Panc1 (cell line): ENCODE data around the gene EAPP. TPM values are rescaled to one million over a fixed set of nuclear protein-coding genes. Genes with fewer than 3 reads are reported as not detected.

Experiments used
- ATAC-seq: fragments of 200-7000 bp; cut with Tn5 transposase; 2 replicates; pipeline ENCODE4 v1.9.1; 2020; ENCODE audit warnings: mild to moderate bottlenecking, moderate library complexity
- Bru-seq: library from RNA; stranded (reverse); fragments of 400-500 nt; gene quantifications from one replicate; lab custom pipeline; 2021; lab: Mats Ljungman, UMichigan
- BruChase-seq, 2 experiments: library from RNA; stranded (reverse); fragments of 400-500 nt; gene quantifications; one replicate each; lab custom pipeline; 2021; lab: Mats Ljungman, UMichigan
- BruUV-seq: library from RNA; stranded (reverse); fragments of 400-500 nt; replicated peaks from 2 replicates; lab custom pipeline; 2021; lab: Mats Ljungman, UMichigan
- CTCF ChIA-PET: fragments of 300-600 bp; sonication (Branson Sonifier 250); formaldehyde crosslinking; loops from one replicate; lab custom pipeline; 2022; ENCODE audit warnings: antibody characterized with exemption; lab: Charles Lee
- POLR2A ChIA-PET: fragments of 300-600 bp; sonication (Branson Sonifier 250); formaldehyde crosslinking; loops from one replicate; lab custom pipeline; 2022; ENCODE audit warnings: antibody characterized with exemption; lab: Charles Lee
- DNase-seq: peaks from one replicate; pipeline ENCODE4 v3.0.0-alpha.2; 2010; ENCODE audit warnings: low read depth, low spot score
- H3K27ac ChIP-seq: 2 replicates; pipeline ENCODE4 v1.5.1; 2011; ENCODE audit warnings: mild to moderate bottlenecking, low read length, inconsistent platforms
- H3K27me3 ChIP-seq: fragments of 200-500 bp; sonication (Bioruptor generic); 2 replicates; pipeline ENCODE4 v1.6.0; 2014; ENCODE audit warnings: low read length, inconsistent platforms; ENCODE audit not compliant: control insufficient read depth, insufficient read depth
- H3K36me3 ChIP-seq: fragments of 200-500 bp; sonication (Bioruptor generic); 2 replicates; pipeline ENCODE4 v1.5.1; 2014; ENCODE audit warnings: inconsistent platforms, mild to moderate bottlenecking, low read length, moderate library complexity; ENCODE audit not compliant: control insufficient read depth, insufficient read depth
- H3K4me1 ChIP-seq: 2 replicates; pipeline ENCODE4 v1.5.1; 2011; ENCODE audit warnings: inconsistent platforms, mild to moderate bottlenecking, low read length, moderate library complexity; ENCODE audit not compliant: control insufficient read depth, insufficient read depth
- H3K4me3 ChIP-seq, 2 experiments: 2 replicates each; pipeline ENCODE4 v1.5.1; 2011 to 2012; ENCODE audit warnings: low read depth in 2 of 2, low read length in 2 of 2, mild to moderate bottlenecking in 2 of 2, inconsistent platforms in 1 of 2, moderate library complexity in 1 of 2
- H3K9me3 ChIP-seq: fragments of 200-500 bp; sonication (Bioruptor generic); 2 replicates; pipeline ENCODE4 v1.5.1; 2014; ENCODE audit warnings: low read depth, mild to moderate bottlenecking, inconsistent platforms, low read length, moderate library complexity; ENCODE audit not compliant: control insufficient read depth, insufficient read depth
- POLR2AphosphoS5 ChIP-seq: IDR thresholded peaks from 2 replicates; pipeline ENCODE4 v1.6.1; 2012; ENCODE audit warnings: mild to moderate bottlenecking, low read depth, low read length, moderate library complexity
- REST ChIP-seq, 2 experiments: IDR thresholded peaks; 2 replicates each; pipeline ENCODE4 v1.6.1; 2011 to 2012; ENCODE audit warnings: low read depth in 2 of 2, control low read depth in 1 of 2, low read length in 1 of 2, mild to moderate bottlenecking in 1 of 2, moderate library complexity in 1 of 2; ENCODE audit not compliant: insufficient read depth in 1 of 2
- SIN3A ChIP-seq: IDR thresholded peaks from 2 replicates; pipeline ENCODE4 v1.6.1; 2012; ENCODE audit warnings: low read depth, mild to moderate bottlenecking, low read length, moderate library complexity, borderline replicate concordance; ENCODE audit not compliant: insufficient read depth
- TCF7L2 ChIP-seq: IDR thresholded peaks from 2 replicates; pipeline ENCODE4 v1.6.1; 2011; ENCODE audit warnings: mild to moderate bottlenecking, low read depth, low read length, inconsistent platforms
- in situ Hi-C: cut with HindIII; loops from 2 replicates; pipeline ENCODE4 v1.10.0; 2016; ENCODE audit warnings: low sequenced_read_pairs, low pct_unique_long_range_greater_than_20kb
- intact Hi-C: fragments of 100-400 bp; cut with micrococcal nuclease; formaldehyde crosslinking; loops from one replicate; pipeline ENCODE4 v1.10.0; 2022; ENCODE audit not compliant: unreplicated experiment
- long read RNA-seq: library from polyadenylated mRNA; unstranded; transcript quantifications from one replicate; pipeline ENCODE4 v2.0.0, GENCODE V29; 2021; ENCODE audit not compliant: unreplicated experiment
- polyA plus RNA-seq: library from polyadenylated mRNA; unstranded; fragments of >200 nt; gene quantifications from one replicate; pipeline ENCODE4 v1.2.1, GENCODE V29; 2012; ENCODE audit warnings: missing spikeins; ENCODE audit not compliant: insufficient read length
- total RNA-seq: library from RNA; stranded (reverse); gene quantifications from one replicate; pipeline ENCODE4 v1.2.1, GENCODE V29; 2021; ENCODE audit not compliant: unreplicated experiment
- TF ChIP-seq, protein P1 (sequence below): fragments of 450-650 bp; IDR thresholded peaks from 2 replicates; pipeline ENCODE4 v1.5.1; 2017; ENCODE audit warnings: mild to moderate bottlenecking

Gene EAPP
- 16.6 TPM for total RNA-seq
- polyA plus RNA-seq, result 14.8 TPM
- Bru-seq, nascent RNA, result percentile 60 among the genes with signal in this experiment
- percentile 52 among the genes with signal in this experiment for BruChase-seq, experiment 1, labeled RNA remaining after a 2-hour chase
- BruChase-seq, experiment 2, labeled RNA remaining after a 6-hour chase, result percentile 61 among the genes with signal in this experiment
- long read RNA-seq, transcript EAPP-201 (6 exons, 1,321 nt), result major isoform, 15 of 17 reads
- long read RNA-seq, partial matches to known transcripts, result 2 of 17 reads
- long read RNA-seq, other reads (novel, unspliced or antisense), result 0 of 17 reads

- Histone ChIP-seq H3K36me3 (peaks cover 5% of the 10 kb centered on the region; the same call in 1 of the 2 replicates), H3K9me3 (no peaks in the 10 kb centered on the region), H3K4me1 (0 out of 2 replicates have a peak, but pooled peaks cover 4% of the 10 kb centered on the region), H3K27ac (peak within 1 kb of the TSS; percentile 90), H3K27me3 (no peaks in the 10 kb centered on the region), H3K4me3 (peak within 1 kb of the TSS; percentile 85 to 92)
- TF ChIP-seq POLR2AphosphoS5 (peak; percentile 51; the same call in 1 of the 2 replicates), TCF7L2 (no peak), SIN3A (peak; percentile 70; the same call in 1 of the 2 replicates)
- CTCF ChIA-PET, result no interaction called here
- POLR2A ChIA-PET, result no interaction called here
- intact Hi-C loops, result no loop called here
- BruUV-seq, result no TSS peak
- ATAC-seq, result peak; percentile 100
- peak; percentile 69 for DNase-seq
- in situ Hi-C loops, result no loop called here
Measured at GRCh38 chr14:34539407-34540180, at the start of gene EAPP. TSS of gene EAPP (minus strand) at chr14:34539701. CDS start at chr14:34539628, 73 bp downstream.

- ChIA-PET CTCF (no interaction called here), POLR2A (no interaction called here)
- DNase-seq, result no peak
- Histone ChIP-seq H3K27me3 (no peaks in the 10 kb centered on the region), H3K4me3 (no peak overlapping the region), H3K36me3 (peaks cover 2% of the 10 kb centered on the region; the same call in 1 of the 2 replicates), H3K27ac (no peak overlapping the region), H3K9me3 (no peaks in the 10 kb centered on the region), H3K4me1 (no peaks in the 10 kb centered on the region)
- BruUV-seq, result no TSS peak
- TF ChIP-seq POLR2AphosphoS5, result no peak
- TF ChIP-seq TCF7L2, result no peak
- TF ChIP-seq SIN3A, result no peak
- TF ChIP-seq, protein P1, sequence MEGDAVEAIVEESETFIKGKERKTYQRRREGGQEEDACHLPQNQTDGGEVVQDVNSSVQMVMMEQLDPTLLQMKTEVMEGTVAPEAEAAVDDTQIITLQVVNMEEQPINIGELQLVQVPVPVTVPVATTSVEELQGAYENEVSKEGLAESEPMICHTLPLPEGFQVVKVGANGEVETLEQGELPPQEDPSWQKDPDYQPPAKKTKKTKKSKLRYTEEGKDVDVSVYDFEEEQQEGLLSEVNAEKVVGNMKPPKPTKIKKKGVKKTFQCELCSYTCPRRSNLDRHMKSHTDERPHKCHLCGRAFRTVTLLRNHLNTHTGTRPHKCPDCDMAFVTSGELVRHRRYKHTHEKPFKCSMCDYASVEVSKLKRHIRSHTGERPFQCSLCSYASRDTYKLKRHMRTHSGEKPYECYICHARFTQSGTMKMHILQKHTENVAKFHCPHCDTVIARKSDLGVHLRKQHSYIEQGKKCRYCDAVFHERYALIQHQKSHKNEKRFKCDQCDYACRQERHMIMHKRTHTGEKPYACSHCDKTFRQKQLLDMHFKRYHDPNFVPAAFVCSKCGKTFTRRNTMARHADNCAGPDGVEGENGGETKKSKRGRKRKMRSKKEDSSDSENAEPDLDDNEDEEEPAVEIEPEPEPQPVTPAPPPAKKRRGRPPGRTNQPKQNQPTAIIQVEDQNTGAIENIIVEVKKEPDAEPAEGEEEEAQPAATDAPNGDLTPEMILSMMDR, result no peak
- TF ChIP-seq REST (IDR thresholded peaks at IDR 0.05; ENCODE audit: insufficient read depth in 1 of 2, low read depth in 2 of 2, low read length in 1 of 2), result no peak
- in situ Hi-C loops (no loop called here), intact Hi-C loops (no loop called here)
- no peak for ATAC-seq
Measured at GRCh38 chr14:34583525-34583924, 44.0 kb upstream of the EAPP start.
